HG03342 (cell line): ENCODE data around the gene COMT.

Source experiments
- ATAC-seq: cut with Tn5 transposase; IDR thresholded peaks from one replicate; pipeline ENCODE4 v1.9.1; 2021; ENCODE audit warnings: mild to moderate bottlenecking, moderate library complexity; ENCODE audit not compliant: unreplicated experiment

The COMT gene

DNA sequence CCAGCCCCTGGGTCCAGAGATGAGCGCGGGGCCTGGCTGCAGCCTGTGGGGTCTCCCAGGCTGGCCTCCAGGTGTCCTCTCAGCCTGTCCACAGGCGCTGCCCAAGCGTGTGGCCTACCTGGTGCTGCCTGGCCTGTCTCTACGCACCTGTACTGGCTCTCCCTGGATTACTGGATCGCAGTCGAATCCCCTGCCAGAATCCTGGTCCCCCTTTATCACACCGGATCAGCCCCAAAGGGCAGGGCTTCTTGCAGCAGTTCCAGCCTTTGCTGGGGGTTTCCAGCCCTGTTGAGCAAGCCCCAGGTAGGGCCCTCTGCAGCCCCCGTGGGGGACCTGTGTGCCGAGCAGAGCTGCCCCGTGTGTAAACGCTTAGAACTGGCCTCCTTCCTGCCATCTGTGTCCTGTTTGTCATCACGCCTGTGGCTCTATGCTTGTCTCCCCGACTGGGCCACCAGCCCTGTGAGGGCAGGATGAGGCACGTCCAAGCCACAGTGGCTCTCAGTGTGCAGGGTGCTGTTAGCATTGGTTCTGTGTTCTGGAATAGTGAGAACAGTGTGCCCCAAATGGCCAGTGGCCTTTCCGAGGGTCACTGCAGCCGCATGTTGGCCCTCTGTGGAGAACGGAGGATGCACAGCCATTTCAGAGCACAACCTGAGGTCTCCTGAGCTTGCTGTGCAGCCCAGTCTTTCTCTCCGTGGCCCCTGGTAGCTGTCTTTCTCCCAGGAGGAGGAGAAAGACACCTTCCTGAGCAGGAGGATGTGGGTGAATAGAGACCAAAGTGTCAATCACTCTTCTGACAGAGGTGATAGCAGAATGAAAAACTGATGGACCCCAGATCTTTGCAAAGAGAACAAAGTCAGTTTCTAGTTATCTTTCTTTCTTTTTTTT lies 13.9 kb downstream of the COMT start:
- no peak for ATAC-seq

DNA sequence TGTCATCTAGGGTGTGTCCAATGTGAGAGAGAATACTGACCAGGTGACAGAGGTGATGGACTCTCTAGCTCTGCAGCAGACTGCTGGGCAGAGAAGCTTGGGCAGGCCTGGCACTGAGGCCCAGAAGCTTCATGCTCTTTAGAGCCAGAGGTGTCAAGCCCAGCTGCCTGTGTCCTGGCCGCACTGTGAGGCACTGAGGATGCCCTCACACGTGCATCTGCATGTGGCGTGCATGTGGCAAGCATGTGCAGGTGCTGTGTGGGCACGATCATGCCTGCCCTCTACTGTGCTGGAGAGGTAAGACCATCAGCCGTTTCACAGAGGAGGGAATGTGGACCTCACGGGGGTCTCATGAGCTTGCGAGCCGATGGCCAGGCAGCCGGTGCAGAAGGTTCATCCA lies 15.9 kb downstream of the COMT start:
- no peak for ATAC-seq

DNA sequence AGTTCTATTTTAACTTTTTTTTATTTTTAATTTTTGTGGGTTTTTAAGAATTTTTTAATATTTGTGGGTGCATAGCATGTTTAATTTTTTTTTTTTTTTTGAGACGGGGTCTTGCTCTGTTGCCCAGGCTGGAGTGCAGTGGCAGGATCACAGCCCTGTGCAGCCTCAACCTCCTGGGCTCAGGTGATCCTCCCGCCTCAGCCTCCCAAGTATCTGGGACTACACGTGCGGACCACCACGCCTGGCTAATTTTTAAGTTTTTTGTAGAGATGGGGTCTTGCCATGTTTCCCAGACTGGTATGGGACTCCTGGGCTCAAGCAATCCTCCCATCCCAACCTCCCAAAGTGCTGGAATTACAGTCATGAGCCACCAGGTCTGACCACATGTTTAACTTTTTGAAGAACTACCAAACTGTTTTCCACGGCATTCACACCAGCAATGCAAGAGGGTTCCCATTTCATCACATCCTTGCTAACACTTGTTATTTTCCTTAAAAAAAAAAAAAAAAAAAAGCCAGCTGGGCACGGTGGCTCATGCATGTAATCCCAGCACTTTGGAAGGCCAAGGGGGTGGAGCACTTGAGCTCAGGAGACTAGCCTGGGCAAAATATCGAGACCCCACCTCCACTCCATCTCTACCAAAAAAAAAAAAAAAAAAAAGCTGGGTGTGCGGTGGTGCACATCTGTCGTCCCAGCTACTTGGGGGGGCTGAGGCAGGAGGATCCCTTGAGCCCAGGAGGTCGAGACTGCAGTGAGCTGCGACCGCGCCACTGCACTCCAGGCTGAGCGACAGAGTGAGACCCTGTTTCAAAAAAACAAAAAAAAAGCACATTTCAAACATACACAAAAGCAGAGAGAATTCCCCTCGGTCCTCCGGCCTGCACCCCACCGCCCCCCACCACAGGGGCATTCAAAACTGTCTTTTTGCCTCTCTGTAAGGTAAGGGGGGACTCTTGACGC lies 16.8 kb downstream of the COMT start:
- ATAC-seq = no peak

DNA sequence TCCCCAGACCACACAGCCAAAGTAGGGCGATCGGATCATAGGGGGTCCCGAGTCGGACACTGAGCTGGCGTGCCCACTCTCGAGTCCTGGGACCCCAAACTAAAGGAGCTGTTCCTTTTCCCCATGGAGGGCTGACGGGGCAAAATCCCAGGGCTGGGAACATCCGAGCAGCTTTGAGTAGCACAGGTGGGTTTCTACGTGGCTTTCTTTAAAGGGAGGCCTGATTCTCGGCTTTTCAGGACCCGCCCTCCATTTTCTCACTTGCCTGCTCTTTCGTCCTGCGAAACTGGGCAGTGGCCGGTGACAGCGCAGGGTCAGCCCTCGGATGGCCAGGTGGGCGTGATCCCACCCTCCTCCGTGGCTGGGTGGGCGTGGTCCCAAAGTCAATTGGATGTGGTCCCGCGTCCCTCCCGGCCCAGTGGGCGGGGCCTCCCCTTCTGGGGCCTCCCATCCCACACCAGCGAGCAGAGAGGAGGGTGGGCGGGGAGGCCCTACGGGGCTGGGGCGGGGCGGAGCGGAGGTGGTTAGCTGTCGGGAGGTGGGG lies 17.5 kb downstream of the COMT start:
- ATAC-seq = no peak

DNA sequence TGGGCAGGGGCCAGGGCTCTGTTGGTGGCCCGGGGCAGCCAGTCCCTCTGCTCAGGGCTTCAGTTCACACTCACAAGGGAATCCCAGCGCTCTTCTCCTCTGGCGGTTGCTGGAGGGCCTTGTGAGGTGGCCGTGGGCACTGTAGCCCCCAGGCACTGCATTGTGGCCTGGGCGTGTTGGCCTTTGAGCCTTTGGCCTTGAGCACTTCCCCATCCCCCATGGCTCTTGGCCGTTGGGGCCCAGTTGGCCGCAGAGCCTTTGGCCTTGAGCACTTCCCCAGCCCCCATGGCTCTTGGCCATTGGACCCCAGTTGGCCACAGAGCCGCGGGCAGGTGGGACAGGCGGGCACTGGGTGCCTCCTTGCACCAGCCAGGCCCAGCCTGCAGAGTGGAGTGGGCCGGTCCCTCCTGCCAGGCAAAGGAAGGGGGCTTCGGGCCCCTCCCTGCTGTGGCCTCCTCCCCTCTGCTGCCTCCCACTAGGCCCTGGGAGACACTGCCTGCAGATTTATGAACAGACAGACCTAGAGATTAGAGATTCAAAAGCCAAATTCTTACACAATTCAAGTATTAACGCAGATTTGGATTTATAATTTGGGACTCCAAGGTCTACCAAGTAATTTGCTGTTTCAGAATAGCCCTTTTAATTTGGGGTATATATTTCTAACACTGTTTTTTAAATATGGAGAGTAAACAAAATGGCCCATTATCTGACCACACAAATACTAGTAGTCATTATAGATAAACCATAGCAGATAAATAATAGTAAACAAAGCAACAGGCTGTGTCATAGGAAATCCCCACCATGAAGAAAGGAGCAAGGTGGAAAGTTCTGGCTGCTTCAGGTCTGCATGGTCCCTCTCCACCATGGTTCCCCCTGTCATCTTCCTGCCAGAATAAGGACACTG lies 18.3 kb downstream of the COMT start:
- no peak for ATAC-seq

DNA sequence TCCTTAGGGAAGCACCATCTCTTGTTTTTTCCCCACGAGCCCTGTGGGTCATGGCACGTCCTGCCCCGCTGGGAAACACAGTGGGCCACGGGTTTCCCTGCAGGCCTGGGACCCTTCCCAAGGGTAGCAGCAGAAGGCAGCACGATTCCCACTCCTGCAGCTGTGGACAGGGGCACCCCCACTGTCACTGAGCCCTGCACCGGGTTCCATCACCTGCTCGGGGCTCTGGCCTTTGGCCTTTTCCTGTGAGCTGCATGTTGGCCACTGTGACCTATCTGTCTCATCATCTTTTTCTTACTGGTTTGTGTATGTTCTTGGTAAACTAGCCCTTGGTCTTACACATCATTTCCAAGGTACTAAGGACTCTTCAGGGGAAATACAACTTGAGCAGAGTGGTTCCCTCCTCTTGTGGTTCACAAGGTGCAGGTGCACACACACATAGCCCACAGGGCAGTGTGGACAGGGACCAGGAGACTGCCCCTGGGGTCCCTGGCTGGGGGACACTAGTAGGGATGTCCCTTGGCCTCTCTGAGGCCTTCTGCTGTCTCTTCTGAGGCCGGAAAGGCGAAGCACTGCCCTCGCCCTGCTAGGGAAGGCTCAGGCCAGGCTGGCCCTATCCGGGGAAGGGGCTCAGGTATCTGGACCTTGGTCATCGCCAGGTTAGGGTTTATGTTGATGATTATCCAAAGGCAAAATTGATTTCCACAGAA lies 19.1 kb downstream of the COMT start:
- no peak for ATAC-seq

DNA sequence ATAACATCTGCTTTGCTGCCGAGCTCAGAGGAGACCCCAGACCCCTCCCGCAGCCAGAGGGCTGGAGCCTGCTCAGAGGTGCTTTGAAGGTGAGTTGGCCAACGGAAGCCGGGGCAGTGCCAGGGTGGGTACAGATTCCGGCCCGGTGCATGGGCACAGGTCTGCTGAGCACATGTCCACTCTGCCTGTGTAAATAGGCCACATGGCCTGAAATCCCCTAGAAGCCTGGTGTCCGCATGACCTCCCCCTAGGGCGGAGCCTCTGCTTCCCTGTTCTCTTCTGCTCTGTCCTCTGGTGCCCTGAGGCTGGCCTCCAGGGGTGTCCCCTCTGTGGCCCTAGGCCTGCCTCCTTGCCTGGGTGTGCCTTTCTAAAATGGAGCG lies 19.6 kb downstream of the COMT start:
- no peak for ATAC-seq

DNA sequence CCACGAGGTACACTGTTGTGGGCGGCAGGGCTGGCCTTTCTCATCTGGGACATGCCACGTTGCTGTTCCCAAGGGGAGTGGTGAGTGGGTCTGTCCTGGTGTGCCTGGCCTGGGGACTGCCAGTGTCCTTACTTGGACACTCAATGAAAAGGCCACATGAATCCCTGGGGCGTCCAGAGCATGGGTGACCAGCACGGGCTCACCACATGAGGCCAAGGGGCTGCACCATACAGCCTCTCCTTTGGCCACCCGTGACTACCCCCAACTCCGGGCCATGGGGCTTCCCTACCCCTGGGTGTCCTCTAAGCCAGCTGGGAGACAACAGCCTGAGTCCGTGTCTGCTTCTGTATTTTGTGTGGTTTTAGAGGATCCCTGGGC lies 20.3 kb downstream of the COMT start:
- ATAC-seq = no peak

DNA sequence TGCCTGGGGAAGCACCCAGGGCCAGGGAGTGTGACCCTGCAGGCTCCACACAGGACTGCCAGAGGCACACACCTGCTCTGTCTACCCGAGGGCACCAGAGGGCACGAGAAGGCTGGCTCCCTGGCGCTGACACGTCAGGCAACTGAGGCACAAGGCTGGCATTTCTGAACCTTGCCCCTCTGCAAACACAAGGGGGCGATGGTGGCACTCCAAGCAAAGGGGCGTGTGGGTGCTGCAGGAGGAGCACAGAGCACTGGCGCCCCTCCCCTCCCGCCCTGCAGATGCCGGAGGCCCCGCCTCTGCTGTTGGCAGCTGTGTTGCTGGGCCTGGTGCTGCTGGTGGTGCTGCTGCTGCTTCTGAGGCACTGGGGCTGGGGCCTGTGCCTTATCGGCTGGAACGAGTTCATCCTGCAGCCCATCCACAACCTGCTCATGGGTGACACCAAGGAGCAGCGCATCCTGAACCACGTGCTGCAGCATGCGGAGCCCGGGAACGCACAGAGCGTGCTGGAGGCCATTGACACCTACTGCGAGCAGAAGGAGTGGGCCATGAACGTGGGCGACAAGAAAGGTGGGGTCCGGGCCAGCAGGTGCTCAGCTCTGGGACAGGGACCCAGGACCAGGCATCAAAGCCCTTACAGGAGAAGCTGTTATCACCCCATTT lies 20.8 kb downstream of the COMT start:
- no peak for ATAC-seq

DNA sequence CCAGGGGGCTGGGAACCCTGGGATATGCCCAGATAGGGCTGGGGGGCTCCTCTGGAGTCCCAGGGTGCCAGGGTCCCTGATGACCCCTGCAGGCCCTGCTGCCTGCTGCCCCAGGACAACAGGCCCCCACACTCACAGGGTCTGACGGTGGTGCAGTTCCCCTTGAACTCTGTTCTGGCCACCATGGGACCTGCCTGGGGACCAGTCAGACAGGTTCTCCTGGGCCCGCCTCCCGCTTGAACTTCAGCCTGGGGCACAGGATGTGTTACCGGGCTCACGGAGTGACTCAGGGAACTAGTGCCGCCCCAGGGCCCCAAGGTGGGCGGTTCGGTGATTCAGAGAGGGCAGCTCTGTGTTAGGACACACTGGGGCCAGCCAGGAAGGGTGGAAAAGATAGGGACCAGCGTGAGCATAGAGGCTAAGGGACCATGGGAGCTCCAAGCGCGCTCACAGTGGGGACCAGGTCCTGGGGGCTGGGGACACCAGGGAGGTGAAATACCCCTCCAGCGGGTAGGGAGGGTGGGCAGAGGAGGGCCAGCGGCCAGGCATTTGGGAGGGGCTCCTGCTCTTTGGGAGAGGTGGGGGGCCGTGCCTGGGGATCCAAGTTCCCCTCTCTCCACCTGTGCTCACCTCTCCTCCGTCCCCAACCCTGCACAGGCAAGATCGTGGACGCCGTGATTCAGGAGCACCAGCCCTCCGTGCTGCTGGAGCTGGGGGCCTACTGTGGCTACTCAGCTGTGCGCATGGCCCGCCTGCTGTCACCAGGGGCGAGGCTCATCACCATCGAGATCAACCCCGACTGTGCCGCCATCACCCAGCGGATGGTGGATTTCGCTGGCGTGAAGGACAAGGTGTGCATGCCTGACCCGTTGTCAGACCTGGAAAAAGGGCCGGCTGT lies 21.6 kb downstream of the COMT start:
- ATAC-seq = no peak

DNA sequence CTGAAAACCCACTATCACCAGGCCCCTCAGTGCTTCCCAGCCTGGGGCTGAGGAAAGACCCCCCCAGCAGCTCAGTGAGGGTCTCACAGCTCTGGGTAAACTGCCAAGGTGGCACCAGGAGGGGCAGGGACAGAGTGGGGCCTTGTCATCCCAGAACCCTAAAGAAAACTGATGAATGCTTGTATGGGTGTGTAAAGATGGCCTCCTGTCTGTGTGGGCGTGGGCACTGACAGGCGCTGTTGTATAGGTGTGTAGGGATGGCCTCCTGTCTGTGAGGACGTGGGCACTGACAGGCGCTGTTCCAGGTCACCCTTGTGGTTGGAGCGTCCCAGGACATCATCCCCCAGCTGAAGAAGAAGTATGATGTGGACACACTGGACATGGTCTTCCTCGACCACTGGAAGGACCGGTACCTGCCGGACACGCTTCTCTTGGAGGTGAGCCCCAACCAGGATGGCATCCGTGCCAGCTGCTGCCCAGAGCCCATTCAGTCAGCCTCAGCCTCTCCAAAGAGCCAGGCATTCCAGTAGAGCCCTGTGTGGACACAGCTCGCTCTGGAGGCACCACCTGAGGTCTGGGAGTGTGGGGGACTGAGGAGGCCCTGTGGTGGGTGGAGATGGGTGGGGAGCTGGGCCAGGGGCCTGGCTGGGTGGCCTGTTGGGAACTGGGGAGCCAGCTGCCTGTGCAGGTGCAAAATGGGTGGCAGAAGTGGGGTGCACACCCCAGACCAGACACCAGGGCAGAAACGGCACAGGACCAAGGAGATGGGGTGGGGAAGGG lies 22.5 kb downstream of the COMT start:
- ATAC-seq = no peak

DNA sequence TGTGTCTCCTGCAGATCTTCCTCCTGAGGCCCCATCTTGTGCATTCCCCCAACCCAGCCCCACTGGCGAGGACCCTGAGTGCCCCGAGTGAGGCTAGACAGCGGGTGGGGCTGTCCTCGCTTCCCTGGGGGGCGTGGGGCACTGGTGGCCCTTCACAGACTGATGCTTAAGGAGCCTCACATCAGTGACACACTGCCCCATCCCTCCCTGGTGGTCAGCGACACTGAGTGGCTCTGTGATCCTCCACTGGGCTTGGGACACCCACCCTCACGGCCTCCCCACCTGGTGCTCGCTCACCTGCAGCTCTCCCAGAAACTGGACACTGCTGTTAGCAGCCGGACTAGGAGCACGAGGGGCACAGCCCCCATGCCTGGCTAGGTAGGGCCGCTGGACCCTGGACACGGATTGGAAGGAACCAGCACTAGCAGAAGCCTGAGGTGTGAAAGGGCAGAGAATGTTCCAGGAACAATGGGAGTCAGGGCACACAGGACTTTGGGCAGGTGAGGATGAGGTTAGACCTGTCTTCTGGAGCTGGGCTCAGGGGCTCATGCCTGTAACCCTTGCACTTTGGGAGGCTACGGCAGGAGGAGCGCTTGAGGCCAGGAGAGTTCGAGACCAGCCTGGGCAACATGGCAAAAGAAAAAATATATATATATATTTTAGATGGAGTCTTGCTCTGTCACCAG lies 23.3 kb downstream of the COMT start:
- no peak for ATAC-seq

DNA sequence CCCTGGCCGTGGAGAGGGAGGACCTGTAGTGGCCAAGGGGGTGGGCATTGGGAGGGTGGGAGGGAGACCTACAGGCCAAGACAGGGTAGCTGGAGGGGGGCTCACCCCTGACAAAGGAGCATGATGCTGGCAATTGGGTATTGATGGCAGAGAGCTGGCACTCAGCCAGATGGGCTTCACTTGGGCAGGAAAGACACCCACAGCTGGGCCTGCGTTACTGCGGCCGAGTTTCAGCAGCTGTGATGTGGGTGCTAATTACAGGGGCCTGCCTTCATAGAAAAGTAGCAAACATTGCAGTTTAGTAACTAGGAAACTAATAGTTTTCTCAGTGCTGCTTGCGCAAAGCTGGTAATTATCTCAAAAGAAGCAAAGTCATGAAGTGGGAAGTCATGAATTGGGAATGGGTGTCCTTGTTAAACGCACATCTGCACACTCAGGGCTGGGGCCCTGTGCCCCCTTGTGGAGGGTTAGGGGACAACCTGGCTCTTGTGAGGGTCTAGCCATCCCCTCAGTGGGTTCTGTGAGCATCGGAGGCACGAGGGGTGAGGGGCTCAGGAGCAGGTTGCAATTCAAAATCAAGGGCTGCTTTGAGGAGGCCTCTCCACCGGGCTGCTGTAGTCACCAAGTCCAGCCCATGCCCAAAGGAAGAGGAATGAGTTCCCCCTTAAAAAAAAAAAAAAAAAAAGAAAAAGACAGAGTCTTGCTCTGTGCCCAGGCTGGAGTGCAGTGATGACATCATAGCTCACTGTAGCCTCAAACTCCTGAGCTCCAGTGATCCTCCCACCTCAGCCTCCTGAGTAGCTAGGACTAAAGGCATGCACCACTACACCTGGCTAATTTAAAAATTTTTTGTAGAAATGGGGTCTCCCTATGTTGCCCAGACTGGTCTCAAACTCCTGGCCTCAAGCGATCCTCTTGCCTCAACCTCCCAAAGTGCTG lies 24.5 kb downstream of the COMT start:
- no peak for ATAC-seq

DNA sequence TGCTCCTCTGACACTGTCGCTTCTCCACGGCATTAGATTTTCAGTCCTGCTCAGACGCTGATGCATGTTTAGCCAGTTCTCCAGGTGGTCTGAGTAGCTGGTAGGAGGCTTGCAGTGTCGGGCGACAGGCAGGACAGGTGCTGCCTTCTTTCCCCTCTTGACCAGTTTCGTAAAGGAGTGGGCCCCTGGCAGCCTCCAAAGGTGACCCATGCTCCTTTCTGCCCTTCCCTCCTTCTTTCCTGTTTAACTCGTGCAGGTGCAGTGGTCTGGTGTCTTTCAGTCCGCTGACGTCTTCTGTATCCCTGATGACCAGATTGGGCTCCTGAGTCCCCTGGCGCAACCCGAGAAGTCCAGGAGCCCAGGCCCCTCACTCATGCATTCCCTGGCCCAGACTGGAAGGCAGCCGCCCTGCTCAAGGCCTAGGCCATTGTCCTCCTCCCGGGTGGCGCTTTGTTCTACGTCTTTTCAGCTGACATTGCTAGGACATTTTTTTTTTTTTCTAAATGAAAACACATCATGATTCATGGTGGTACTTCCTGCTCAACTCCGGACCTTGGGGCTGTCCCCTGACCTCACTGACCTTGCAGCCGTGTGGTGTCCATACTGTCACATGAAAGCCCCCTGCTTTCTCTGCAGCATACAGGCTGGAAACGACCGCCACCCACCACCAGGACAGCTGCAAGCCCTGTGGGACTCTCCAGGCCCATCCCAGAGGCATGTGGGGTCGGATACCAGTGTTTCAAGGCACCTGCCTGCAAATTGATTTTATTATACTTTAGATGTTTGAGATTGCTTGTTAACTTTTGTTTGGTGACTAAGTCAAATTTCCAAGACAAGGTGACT lies 25.6 kb downstream of the COMT start:
- ATAC-seq = no peak

DNA sequence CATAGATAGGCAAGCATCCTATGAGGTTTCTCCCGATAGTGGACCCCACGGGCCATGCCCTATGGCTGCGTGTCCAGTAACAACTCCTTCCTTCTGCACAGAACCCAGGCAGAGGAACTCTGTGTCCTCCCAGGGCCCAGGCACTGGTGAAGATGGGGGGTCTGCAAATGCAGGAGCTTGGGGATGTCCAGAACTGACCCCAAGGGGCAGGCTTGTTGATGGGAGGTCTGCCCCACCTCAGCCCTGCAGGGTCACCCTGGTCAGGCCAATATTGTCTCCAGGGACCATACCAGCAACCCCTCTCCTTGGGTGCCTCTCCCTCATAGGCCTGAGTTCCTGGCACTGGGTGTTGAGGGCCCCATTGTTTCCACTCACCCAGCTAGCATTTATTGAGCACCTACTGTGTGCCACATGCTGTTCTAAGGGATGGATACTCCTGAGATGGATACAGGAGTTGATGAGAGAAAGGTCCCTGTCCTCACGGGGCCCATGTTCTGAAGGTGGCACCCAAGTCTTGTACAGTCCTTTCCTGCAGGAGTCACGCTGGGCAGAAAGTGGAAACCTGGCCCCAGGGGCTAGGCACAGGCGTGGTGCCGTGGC lies 26.4 kb downstream of the COMT start:
- no peak for ATAC-seq
